RPMI7951 (cell line): ENCODE measurements around the gene PTGS2. TPM values are rescaled to one million over a fixed set of nuclear protein-coding genes. Genes with fewer than 3 reads are reported as not detected.

Source experiments
- DNase-seq: peaks from one replicate; pipeline ENCODE4 v3.0.0-alpha.2; 2012; ENCODE audit warnings: low read depth
- total RNA-seq: library from RNA; depleted of rRNA; stranded (reverse); fragments of >200 nt; shearing (Covaris generic); gene quantifications from 2 replicates; pipeline ENCODE4 v1.2.3, GENCODE V29; 2014; rRNA removed

The PTGS2 gene
- total RNA-seq = 2.1 and 2.4 TPM in 2 replicates

DNA sequence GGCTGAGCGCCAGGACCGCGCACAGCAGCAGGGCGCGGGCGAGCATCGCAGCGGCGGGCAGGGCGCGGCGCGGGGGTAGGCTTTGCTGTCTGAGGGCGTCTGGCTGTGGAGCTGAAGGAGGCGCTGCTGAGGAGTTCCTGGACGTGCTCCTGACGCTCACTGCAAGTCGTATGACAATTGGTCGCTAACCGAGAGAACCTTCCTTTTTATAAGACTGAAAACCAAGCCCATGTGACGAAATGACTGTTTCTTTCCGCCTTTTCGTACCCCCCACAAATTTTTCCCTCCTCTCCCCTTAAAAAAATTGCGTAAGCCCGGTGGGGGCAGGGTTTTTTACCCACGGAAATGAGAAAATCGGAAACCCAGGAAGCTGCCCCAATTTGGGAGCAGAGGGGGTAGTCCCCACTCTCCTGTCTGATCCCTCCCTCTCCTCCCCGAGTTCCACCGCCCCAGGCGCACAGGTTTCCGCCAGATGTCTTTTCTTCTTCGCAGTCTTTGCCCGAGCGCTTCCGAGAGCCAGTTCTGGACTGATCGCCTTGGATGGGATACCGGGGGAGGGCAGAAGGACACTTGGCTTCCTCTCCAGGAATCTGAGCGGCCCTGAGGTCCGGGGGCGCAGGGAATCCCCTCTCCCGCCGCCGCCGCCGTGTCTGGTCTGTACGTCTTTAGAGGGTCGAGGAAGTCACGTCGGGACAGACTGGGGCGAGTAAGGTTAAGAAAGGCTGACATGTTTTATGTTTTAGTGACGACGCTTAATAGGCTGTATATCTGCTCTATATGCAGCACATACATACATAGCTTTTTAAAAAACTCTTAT, at the start of gene PTGS2:
Gene PTGS2 (minus strand): TSS at position 179 of the 817 bp plus-strand sequence. CDS start 133 bp downstream, at position 46.
- peak; percentile 91 for DNase-seq

DNA sequence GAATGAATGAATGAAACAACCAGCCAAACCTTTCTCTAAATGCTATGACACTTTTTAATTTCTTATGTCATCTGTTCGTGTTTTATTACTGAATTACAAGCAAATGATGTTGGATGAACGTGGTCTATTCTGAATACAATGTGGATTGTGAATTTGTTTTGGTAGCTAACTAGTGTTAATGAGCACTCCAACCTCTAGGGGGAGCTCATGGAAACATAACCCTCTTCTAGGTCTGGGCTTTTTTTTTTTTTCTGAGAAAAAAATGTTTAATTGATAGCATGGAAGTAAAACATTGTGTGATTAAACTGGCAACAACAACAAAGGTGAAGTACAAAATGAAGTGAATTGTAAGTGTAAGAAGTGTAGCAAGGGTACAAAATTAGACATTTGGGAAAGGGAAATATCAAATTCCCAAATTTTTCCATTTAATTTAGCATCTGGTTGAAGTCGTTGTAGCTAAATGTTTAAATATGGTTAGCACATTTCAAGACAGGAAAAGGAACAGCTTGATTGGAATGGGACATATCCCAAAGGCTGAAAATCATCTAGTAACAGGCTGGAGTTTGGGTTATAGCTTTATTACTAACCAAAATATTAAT, 42.6 kb upstream of the PTGS2 start:
- DNase-seq = peak; percentile 26

DNA sequence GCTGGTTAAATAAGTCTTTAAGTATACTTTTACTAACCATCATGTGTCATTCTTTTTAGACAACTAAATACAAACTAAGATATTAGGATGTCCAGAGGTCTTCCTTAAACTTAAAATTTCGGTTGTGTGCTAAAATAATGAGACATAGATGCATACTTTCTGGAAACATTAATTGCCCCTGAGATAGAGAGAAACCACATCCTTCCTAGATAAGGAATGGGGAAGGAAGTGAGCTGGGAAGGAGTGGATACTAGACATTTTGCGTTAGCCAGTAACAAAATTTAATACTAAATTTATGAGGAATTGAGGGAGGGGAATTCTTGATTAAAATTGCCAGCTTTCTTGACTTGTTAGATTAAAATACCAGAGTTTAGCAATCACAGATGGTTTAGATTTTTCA, 37.1 kb upstream of the PTGS2 start:
- DNase-seq = no peak

DNA sequence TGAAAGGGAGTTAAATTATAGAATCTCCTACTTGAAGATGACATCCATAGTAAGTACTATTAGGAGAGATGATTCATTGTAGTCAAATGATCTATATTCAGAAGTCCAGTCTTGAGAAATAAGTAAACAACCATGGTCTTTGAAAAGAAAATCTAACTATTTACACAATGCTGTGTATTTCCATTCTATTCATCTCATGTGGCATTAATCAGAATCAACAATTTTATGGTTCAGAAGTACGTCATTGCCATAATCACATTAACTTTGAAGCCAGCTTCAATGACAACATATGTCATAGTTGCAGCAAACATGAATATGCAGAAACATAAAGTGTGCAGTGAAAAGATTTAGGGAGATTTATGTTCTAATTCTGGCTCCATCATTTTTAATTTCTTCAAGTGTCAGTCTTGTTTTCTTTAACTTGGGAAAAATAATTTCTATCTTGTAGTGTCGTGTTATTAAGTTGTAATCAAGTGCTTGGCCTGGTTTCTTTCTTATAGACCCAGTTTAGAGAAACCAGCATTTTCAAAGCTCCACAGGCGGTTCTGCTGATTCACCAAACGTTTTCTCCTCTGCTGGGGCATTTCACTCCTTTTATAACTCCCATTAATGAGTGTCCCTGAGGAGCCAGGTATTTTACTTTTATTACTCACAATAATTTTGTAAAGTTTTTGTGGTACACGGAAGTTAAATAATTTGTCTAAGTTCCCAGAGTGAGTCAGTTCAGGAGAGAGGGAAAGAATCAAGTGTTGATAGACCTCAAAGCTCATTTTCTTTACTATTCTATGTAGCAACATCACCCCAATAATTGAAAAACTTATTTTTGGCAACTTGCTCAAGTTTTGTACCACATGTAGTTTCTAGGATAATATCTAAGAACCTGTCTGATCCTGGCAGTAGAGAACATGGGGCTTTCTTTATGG, 35.9 kb upstream of the PTGS2 start:
- DNase-seq = no peak

DNA sequence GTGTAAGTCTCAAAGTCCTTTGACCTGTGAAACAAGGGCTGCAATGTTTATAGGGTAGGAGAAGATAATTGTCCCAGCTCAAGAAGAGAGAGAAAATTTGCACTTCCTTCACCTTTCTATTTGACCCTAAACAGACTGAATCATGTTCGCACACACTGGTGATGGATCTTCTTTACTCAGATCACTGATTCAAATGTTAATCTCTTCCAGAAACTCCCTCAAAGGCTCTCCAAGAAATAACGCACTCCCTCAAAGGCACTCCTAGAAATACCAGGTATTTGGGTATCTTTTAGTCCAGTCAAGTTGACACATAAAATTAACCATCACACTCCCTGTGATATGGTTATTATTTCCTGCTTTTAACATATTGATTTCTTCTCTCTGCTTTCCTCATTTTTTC, 30.5 kb upstream of the PTGS2 start:
- DNase-seq = no peak

DNA sequence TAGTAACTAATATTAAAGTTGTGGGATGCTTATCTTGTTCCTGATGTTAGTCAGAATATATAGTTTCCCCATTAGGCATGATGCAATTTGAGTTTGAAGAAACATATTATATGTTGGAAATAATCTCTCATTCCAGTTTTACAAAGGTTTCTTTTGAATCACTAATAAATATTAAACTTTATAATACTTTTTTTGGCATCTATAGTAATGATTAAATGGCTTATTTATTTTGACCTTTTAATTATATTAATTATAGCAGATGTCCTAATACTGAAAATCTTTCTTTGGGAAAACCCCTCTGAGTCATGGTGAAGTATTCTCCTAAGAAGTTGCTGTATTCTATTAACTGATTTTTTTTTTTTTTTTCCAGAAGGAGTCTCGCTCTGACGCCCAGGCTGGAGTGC, 28.5 kb upstream of the PTGS2 start:
- DNase-seq = no peak

DNA sequence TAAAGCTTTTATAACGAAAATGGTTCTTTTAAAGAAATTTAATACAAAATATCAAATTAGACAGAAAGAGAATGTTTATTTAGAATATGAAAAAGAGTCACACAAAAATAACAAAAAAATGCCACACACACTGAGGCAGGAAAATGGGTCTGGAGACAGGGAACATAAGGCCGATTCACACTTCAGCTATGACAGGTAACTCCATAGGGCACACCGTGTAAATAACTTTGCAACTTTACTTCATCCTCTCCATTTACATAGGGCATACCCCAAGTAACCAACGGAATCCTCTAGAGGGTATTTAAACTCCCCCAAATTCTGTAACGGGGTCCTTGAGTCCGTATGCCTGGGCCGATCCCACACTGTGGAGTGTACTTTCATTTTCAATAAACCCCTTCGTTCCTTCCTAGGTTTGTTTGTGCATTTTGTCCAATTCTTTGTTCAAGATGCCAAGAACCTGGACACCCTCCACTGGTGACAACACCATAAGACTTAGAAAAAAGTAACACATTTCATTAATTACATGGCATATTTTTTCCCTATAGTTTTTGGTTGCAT, 23.1 kb upstream of the PTGS2 start:
- no peak for DNase-seq

DNA sequence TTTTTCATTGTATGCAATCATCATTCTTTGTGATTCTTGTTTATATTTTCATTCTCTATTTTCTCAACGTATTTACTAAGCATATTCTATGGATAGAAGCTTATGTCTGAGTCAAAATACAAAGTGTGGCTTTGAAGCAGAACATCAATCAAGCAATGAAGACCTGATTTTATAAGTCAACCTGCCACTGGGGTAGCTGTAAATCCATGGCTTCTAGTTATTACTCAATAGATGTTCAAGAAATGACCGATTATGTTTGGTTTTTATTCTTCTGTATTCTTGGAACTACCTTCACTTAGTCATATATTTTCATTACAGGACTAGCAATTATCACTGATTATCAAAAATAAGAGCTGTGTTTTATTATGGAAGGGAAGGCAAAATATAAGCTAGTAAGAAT, 20.5 kb upstream of the PTGS2 start:
- DNase-seq = no peak

DNA sequence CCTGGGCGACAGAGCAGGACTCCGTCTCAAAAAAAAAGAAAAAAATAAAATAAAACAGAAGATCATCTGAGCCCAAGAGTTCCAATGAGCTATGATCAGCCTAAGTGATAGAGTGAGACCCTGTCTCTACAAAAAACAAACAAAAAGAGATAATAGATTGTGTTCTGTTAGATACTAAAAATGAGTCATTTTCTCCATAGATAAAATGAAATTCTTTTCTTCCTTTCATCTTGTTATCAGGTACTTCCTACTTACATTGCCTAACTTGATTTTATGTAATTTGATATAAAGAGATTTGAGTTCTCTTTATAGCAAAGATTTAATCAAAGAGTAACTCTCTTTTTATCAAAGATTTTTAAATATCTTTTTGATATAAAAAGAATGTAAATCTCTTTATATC, 19.3 kb upstream of the PTGS2 start:
- DNase-seq = no peak

DNA sequence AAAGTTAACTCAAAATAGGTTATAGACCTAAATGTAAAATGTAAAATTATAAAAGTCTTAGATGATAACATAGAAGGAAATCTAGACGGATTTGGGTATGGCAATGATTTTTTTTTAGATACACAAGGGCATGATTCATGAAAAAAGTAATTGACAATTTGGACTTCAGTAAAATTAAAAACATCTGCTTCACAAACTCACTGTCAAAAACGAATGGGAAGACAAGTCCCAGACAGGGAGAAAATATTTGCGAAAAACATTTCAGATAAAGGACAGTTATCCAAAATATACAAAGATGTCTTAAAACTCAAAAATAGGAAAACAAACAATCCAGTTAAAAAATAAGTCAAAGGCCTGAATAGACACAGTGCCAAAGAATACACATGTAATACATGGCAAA, 9.7 kb upstream of the PTGS2 start:
- no peak for DNase-seq

DNA sequence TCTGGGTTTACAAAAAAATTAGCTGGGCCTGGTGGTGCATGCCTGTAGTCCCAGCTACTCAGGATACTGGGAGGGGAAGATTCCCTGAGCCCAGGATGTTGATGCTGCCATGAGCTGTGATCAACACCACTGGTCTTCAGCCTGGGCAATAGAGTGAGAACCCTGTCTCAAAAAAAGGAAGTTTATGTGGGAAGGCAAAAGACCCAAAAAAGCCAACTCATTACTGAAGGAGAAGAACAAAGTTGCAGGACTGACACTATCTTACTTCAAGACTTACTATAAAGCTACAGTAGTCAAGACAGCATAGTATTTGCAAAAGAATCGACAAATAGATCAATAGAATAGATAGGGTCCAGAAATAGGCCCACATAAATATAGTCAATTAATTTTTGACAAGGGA, 9.2 kb upstream of the PTGS2 start:
- DNase-seq = no peak

DNA sequence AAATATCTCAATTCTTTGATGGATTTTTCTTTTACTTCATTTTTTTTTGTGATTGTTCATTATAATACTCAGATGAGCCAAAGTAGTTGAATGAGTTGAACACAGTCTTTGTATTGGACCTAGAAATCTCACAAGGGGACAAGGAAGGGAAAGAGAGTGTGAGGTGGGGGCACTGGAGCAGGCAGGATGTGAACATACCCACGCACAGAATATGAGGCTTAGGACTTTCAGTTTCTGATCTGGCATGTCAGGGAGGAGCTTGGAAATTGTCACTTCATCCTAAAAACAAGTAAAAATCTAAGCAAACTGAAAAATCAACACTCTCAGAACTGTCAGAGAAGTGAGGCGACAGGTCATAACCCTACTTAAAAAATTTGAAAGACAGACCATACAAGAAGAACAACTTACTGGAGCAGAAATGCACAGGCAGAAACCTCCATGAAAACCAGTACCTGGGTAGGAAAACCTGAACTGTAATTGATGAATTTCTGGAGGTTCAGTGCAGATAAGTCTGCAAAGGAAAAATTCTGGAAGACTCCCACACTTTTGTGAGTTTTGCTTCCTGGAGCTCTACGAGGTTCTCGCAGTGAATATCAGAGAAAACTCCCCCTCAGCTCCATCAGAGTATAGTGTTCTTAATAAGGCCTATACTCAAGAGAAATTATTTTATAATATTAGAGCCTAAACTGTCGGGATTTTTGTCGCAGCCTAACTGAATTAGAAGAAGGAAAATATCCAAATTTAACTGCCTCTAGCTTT, 3.6 kb upstream of the PTGS2 start:
- no peak for DNase-seq

DNA sequence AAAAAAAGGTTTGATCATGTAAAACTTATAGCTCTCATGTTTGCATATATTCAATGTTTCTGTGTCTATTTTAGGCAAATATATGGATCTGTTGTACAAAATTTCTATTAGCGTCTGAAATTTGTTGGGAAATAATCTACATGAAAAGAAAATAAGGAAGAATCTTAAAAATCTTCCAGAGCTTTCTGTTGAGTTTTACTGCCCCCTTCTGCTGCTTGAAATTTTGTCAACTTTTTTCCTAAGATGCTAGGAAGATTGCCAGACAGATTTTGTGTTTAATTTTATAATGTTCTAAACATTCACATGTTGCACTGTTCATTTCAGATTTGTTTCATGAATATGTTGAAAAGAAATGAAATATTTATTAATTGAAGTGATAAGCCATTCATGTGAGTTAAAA, 2.5 kb upstream of the PTGS2 start:
- DNase-seq = peak; percentile 8

DNA sequence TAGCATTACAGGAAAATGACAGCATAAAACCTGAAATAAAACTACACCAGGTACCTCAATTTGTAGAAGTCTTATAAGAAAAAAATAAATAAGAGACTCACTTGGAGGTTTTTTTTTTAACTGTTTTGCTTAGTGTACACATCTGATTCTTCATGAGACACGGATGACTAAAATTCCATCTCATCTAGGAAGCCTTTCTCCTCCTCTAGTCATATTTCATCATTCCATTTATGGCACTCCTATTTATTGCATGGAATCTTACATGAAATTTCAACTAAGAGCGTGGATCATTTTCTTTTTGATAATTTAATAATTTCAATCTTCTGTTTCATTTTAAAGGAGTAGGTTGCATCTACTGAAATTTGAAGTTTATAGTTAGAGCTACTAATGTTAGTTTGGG, 1.6 kb upstream of the PTGS2 start:
- DNase-seq = no peak

DNA sequence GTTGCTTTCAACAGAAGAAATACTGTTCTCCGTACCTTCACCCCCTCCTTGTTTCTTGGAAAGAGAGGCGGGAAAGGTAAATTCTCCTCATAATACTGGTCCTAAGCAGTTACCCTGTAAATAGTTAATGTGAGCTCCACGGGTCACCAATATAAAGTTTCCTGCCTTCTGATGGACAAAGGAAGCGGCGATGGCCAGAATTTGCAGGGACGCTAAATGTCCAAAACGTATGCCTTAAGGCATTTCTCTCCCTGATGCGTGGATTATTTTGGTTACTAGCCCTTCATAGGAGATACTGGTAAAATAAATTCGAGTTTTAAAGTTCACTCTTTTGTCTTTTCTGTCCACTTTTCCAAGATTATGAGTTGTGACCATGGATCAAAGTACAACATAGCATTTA, 898 bp upstream of the PTGS2 start:
- DNase-seq = peak; percentile 11

DNA sequence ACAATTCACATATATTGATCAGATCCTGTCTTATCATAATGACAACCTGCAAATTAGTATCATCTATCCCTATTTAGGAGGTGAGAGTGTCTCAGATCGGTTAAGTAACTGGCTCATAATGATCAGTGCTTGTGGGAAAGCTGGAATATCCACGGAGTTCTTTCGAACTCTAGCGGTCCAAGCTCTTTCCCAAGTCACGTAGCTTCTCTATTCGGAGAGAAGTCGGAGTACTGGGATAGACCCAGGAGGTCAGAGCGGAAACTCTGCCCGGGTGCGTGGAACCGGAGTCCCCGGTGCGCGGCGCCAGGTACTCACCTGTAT, 339 bp downstream of the PTGS2 start:
- no peak for DNase-seq

DNA sequence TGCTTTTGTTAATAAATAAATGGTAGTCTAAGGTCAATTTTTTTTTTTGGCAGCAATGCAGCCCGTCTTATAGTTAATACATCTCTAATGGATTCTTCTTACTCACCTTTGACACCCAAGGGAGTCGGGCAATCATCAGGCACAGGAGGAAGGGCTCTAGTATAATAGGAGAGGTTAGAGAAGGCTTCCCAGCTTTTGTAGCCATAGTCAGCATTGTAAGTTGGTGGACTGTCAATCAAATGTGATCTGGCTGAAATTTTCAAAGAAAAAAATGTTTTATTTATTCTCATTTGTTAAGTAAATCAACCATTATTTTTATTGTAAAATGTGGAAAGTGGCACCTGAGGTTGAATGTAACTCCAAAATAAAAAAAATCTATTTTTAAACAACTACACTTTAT, 2.1 kb downstream of the PTGS2 start:
- no peak for DNase-seq

DNA sequence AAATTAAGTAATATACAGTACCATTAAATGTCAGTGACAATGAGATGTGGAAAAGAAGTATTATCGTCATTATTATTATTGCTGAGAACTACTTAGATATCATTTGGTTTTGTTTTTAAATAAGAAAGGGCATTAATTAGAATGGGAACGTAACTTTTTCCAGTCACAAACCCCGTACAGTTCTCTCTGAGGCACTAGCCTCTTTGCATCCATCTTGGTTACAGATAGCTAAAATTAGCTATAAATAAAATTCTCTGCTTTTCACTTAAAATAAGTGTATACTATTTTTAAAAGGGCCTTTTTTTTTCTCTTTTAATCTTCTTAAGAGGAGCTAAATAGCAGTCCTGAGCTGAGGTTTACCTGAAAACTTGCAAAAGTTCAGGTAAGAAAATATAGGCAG, 7.6 kb downstream of the PTGS2 start:
- no peak for DNase-seq

DNA sequence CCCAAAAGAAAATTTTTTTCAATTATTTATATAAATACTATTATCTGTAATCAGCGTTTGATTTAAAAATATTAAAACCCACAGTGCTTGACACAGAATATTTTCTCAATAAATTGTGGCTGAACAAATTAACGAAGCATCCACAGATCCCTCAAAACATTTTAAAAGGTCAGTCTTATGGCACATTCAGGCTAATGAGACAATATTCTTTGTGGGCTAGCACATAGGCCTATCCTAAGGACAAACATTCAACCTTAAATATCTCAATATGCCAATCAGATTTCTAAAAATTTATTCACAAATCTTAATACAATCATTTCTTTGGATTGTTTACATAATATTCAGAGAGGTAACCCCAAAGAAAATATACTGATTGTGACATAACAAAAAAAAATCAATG, 8.1 kb downstream of the PTGS2 start:
- DNase-seq = no peak

DNA sequence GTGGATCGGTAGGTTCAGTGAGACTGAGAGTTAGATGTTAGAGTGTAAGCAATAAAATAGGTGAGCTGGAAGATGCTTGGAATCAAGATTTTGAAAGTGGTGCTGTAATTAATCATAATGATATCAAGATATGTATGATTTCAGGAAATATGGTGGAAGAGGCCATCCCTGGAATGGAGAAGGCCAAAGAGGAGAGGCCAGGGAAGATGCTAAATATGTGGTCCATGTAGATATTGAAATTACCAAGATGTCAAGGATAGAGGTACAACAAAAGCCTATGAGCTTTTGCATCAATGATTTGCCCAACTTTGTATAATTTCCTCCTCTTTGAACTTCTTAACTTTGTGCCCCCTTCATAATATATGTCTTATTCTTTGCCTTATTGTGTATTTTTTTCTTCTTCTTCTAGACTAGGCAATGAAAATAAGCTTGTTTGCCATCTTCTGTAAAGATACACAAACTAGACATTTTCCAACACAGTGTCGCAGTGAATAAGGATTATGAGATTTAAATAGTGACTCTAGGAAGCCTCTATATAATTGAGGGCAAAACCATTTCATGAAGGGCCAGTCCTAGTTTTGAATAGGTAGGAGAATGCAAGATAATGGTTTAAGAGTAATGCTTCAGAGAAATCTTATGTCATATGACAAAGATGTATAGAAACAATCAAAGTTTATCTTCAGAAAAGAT, 8.9 kb downstream of the PTGS2 start:
- no peak for DNase-seq
